Measurements from ENCODE around the gene PRDM8.

DNA sequence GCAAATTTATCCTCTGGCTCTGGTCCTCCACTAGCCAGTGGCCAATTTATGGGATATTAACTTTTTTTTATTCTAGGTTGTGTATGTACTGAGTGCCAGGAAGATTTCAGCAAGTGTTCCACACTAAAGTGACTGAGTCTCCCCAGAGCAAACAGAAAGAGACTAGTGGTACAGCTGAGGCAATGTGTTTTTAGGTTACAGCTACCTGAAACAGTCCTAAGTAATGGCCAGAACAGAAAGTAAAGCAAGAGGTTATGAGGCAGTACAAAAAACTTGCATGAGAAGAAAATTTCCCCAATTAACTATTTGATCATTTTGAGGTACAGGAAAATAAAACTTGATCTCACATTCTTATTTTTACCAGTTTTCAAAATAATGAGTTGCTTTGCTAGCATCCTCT lies 31.2 kb downstream of the PRDM8 start:
- TF ChIP-seq, protein P1, sequence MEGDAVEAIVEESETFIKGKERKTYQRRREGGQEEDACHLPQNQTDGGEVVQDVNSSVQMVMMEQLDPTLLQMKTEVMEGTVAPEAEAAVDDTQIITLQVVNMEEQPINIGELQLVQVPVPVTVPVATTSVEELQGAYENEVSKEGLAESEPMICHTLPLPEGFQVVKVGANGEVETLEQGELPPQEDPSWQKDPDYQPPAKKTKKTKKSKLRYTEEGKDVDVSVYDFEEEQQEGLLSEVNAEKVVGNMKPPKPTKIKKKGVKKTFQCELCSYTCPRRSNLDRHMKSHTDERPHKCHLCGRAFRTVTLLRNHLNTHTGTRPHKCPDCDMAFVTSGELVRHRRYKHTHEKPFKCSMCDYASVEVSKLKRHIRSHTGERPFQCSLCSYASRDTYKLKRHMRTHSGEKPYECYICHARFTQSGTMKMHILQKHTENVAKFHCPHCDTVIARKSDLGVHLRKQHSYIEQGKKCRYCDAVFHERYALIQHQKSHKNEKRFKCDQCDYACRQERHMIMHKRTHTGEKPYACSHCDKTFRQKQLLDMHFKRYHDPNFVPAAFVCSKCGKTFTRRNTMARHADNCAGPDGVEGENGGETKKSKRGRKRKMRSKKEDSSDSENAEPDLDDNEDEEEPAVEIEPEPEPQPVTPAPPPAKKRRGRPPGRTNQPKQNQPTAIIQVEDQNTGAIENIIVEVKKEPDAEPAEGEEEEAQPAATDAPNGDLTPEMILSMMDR (IDR thresholded peaks at IDR 0.05): no peak
- TF ChIP-seq TCF7L2 (IDR thresholded peaks at IDR 0.05; ENCODE audit: low read depth, low read length) (no peak), POLR2AphosphoS5 (IDR thresholded peaks at IDR 0.05; ENCODE audit: low read depth, low read length) (no peak)
